ENCODE data around the gene LTO1.

The LTO1 gene

DNA sequence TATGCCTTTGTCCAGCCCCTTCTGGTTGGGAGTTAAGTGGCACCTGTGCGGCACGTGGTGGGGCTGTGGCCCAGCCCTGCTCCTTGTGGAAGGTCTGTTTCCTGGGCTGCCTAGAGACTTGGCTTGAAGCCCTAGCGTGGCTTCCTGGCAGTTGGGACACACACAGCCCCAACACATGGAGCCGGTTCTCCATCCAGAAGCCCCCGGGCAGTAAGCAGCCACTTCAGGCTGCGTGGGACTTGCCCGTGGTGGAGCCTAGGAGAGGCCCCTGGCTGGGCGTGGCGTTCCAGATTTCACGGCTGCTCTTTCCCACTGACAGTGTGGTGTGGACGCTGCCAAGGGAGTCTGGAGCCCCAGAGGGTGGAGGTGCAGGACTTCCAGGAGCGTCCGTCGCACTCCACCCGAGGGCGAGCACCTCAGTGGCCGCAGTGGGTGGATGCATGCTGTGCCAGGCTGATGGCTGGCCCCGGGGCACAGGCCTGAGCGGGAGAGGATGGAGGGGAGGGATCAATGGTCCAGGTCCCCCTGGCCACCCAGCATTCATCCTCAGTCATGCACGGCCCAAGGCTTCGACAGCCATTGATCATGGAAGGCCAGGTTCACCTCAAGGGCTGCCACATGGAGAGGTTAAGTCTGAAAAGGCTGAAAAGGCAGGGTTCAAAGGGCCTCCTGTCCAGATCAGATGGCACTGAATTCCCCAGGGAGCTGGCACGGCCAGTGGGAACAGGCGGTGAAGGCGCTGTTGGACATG lies 24.9 kb downstream of the LTO1 start:
- H3K9me3 Mint-ChIP-seq, result no peaks in the 10 kb centered on the region

DNA sequence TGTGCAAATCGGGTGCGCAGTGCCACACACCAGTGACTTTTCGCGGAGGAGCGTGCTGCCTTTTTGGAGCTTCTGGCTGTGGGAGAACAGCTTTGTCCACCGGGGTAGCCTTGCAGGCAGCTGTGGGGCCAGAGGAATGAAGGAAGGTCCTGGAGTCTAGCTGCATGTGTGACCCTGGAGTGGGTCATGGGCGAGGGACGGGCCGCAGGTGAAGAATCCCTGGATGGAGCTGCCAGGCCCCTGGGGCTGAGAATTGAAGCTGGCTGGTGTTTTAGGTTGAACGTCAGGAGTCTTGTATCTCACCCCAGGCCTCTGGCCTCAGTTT lies 25.6 kb downstream of the LTO1 start:
- H3K27me3 Mint-ChIP-seq, result no peaks in the 10 kb centered on the region
- H3K4me3 Mint-ChIP-seq, result no peak overlapping the region
- no peak for ATAC-seq (replicated peaks; ENCODE audit: extremely low read depth, poor library complexity, severe bottlenecking)
- peaks cover 1% of the 10 kb centered on the region for H3K36me3 Mint-ChIP-seq (ENCODE audit: insufficient read depth)
- no peak overlapping the region for H3K27ac Mint-ChIP-seq (ENCODE audit: low read depth)
- DNase-seq (ENCODE audit: low spot score in 2 of 2), result no peak
- H3K4me1 Mint-ChIP-seq, result no peaks in the 10 kb centered on the region
- no peaks in the 10 kb centered on the region for H3K9me3 Mint-ChIP-seq

More for the DNA sequence above, 24.9 kb downstream of the LTO1 start:
- H3K27ac Mint-ChIP-seq (ENCODE audit: low read depth), result no peak overlapping the region
- no peaks in the 10 kb centered on the region for H3K27me3 Mint-ChIP-seq
- peaks cover 1% of the 10 kb centered on the region for H3K36me3 Mint-ChIP-seq (ENCODE audit: insufficient read depth)
- ATAC-seq (replicated peaks; ENCODE audit: extremely low read depth, poor library complexity, severe bottlenecking) (no peak), DNase-seq (ENCODE audit: low spot score in 2 of 2) (no peak)
- no peaks in the 10 kb centered on the region for H3K4me1 Mint-ChIP-seq
- H3K4me3 Mint-ChIP-seq, result no peak overlapping the region

DNA sequence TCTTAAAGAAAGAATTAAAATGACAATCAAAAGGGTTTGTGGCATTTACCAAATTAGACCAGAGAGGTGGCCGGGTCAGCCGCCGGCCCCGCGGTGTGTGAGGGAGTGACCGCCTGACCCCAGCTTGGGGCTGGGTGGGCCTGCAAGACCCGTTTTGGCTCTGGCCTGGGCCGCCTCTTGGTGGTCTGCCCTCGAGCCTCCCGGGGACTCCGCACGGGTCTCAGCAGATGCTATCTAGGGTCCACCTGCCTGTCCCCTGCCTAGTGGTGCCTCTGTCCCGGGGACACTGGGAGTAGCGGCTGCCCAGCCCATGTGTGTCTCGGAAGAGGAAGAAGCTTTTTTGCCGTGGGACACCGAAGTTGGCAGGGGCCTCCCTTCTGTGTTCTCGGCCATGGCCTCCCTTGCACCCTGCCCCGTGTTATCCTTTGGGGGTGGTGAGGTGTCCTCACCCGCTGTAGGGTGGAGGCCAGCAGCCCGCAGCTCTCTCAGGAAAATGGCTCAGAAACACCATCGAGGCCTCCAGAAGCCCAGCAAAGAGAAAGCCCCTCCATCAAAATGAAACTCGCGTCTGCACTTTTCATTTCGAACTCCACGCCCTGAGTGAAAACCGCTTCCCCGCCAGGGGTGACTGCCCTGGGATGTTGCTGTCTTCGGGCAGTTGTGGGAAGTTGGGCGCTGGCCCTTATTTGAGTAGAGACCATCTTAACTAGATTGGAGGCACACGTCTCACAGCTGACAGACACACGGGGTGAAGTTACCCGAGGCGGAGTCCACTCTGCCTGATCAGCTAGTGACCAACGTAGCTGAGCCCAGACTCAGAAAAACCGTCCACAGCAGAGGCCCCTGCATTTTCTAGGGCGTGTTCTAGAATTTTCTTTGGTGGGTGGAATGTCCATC lies 26.2 kb downstream of the LTO1 start:
- H3K27me3 Mint-ChIP-seq, result no peaks in the 10 kb centered on the region
- H3K4me1 Mint-ChIP-seq, result no peaks in the 10 kb centered on the region
- DNase-seq (ENCODE audit: low spot score in 2 of 2) (no peak), ATAC-seq (replicated peaks; ENCODE audit: extremely low read depth, poor library complexity, severe bottlenecking) (no peak)
- no peaks in the 10 kb centered on the region for H3K9me3 Mint-ChIP-seq
- H3K36me3 Mint-ChIP-seq (ENCODE audit: insufficient read depth), result peaks cover 4% of the 10 kb centered on the region
- H3K27ac Mint-ChIP-seq (ENCODE audit: low read depth), result no peak overlapping the region
- H3K4me3 Mint-ChIP-seq, result no peak overlapping the region

DNA sequence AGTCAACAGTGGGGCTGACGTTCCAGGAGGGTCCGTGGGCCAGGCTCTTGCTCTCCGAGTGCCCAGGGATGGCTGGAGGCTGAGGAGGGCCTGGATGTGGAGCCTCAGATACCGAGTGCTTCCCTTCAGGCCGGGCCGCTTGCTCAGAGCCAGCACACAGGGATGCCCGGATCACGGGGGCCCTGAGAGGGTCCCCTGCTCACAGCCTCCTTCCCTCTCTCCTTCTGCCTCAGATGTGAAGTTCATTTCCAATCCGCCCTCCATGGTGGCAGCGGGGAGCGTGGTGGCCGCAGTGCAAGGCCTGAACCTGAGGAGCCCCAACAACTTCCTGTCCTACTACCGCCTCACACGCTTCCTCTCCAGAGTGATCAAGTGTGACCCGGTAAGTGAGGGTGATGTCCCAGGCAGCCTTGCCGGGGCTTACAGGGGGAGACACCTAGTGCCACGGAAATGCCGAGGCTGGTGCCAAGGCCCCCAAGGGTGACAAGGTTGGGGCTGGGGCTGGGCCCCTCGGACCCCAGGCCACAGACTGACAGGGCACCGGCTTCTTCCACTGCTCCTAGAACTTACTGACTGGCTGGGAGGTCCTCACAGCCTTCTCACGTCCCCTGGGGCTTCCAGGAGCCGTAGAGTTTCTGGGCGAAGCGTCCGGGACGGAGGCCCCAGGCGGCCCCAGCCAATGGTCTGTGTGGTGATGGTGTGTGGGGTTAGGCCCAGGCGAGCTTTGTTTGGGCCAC lies 27.2 kb downstream of the LTO1 start:
- Mint-ChIP-seq H3K27ac (ENCODE audit: low read depth) (no peak overlapping the region), H3K4me1 (no peaks in the 10 kb centered on the region), H3K27me3 (no peaks in the 10 kb centered on the region), H3K36me3 (ENCODE audit: insufficient read depth) (peaks cover 5% of the 10 kb centered on the region), H3K9me3 (no peaks in the 10 kb centered on the region), H3K4me3 (no peak overlapping the region)
- no peak for DNase-seq (ENCODE audit: low spot score in 2 of 2)
- ATAC-seq (replicated peaks; ENCODE audit: extremely low read depth, poor library complexity, severe bottlenecking), result no peak

DNA sequence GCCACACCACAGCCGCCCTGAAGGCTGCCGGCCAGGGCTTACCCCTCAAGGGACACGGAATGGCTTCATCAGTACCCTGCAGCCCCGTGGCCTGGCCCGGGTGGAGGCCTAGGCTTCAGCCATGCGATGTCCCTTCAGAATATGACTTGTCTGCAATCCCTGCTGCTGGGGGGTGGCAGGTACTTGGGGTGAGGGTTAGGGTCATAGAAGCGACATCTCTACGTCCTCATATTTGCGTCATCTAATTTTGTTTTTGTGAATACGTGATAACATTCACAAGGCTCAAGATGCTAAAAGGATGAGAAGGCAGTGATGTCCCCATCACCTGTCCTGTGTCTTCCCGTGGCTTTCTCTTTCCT lies 27.8 kb downstream of the LTO1 start:
- Mint-ChIP-seq H3K27ac (ENCODE audit: low read depth) (no peak overlapping the region), H3K9me3 (no peaks in the 10 kb centered on the region), H3K27me3 (no peaks in the 10 kb centered on the region), H3K4me1 (no peaks in the 10 kb centered on the region), H3K4me3 (no peak overlapping the region), H3K36me3 (ENCODE audit: insufficient read depth) (peaks cover 5% of the 10 kb centered on the region)
- no peak for DNase-seq (ENCODE audit: low spot score in 2 of 2)
- no peak for ATAC-seq (replicated peaks; ENCODE audit: extremely low read depth, poor library complexity, severe bottlenecking)

DNA sequence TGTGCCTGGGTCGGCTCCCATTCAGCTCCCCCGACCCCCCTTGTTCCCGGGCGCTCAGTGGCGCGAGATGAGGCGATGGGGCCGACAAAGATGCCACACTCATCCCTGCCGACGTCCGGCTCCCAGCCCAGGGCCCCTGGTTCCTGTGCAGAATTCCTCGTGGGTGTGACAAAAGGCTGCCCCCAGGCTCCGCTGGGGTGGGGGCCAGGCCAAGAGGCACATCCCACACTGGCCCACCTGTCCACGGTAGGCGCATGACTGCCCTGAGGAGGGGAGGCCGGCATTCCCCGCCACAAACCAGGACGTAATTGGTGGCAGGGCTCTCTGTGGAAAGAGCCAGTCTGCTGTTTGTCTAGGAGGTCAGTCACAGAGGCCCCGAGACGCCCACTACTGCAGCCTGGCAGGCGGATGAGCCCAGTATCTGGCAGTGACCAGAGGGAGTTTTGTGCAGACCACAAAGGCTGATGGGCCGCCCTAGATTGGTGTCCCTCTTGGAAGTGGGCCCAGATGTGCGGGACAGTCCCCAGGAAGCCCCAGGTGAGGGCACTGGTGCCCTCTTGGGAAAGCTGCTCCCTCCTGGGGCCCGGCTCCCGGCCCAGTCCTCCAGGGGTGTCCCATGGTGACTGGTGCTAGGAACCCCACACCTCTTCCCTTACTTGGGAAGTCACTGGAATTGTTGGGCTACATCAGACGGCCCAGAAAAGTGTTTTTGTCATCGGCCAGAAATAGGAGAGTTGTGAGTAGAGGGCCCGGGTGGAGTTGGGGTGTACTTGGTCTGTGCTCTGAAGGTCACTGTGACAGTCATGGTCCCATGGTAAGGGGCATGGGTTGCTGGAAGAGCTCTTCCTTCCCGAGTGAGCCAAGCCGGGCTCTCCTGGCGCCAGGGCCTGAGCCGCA lies 28.4 kb downstream of the LTO1 start:
- Mint-ChIP-seq H3K27me3 (no peaks in the 10 kb centered on the region), H3K4me3 (no peak overlapping the region), H3K27ac (ENCODE audit: low read depth) (no peak overlapping the region), H3K4me1 (no peaks in the 10 kb centered on the region), H3K36me3 (ENCODE audit: insufficient read depth) (peaks cover 5% of the 10 kb centered on the region), H3K9me3 (no peaks in the 10 kb centered on the region)
- ATAC-seq (replicated peaks; ENCODE audit: extremely low read depth, poor library complexity, severe bottlenecking) (no peak), DNase-seq (ENCODE audit: low spot score in 2 of 2) (no peak)

DNA sequence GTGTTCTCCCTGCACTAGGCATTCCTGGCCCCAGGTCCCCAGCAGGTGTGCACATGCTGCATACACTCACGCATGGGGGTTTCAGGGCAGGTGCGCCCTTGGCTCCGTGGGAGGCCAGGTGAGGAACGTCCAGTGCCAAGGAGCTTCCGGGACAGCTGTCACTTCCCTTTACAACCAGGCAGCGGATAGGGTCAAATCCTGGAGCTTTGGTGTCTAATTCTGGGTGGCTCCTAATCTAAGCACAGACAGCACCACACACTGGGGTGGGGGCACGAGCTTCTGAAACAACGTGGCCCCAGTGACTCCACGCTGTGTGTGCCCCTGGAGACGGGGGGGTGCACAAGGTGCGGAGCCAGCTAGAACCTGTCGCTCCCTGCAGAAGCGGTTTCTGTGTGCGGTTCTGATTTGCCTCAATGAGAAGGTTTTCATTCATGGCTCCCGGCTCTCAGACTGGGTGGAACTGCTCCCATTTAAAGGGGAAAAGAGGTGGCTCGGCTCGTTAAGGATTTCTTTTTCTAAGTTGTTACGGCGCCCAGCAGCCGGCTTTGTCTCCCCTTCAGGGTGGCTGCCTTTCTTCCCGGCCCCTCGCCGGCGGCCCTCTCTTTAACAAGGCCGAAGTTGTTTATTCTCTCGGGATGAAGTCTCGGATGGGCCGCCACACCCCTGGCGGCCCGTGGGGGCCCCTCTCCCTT lies 29.2 kb downstream of the LTO1 start:
- no peak for ATAC-seq (replicated peaks; ENCODE audit: extremely low read depth, poor library complexity, severe bottlenecking)
- Mint-ChIP-seq H3K36me3 (ENCODE audit: insufficient read depth) (peaks cover 5% of the 10 kb centered on the region), H3K4me3 (no peak overlapping the region), H3K4me1 (peaks cover 5% of the 10 kb centered on the region), H3K9me3 (no peaks in the 10 kb centered on the region), H3K27ac (ENCODE audit: low read depth) (no peak overlapping the region), H3K27me3 (peaks cover 8% of the 10 kb centered on the region)
- no peak for DNase-seq (ENCODE audit: low spot score in 2 of 2)

DNA sequence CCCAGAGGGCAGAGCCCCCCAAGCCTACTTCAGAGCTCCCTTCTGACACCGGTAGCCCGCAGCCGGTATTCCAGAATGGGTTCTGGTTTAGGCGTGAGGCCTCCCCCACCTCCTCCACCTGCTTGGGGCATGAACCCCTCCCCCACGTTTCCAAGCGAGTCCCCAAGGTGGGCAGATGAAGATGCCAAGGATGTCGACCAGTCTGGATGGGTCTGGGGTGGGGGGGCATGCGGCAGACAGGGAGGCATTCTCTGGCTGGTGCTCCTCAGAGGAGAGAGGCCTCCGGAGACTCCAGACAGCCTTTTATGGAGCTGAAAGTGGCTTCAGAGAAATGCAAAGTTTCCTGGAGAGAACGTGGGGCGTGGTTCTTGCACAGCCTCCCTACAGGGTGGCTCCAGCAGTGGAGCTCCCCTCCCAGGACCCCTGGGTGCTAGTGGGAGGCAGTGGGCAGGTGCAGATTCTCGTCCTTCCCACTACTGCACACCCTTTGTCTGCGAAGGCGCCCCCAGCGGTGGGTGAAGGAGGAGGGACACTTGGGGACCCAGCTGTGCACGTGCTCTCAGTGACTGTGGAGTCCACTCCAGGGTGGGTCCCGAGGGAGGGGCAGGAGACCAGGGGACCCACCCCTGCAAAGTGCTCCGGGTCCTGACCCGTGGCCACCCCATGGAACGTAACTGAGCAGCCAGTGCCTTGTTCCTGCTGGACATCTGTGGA lies 30.0 kb downstream of the LTO1 start:
- Mint-ChIP-seq H3K36me3 (ENCODE audit: insufficient read depth) (peaks cover 7% of the 10 kb centered on the region), H3K9me3 (no peaks in the 10 kb centered on the region), H3K4me3 (no peak overlapping the region), H3K27me3 (peaks cover 16% of the 10 kb centered on the region), H3K27ac (ENCODE audit: low read depth) (no peak overlapping the region), H3K4me1 (peaks cover 14% of the 10 kb centered on the region)
- DNase-seq (ENCODE audit: low spot score in 2 of 2) (no peak), ATAC-seq (replicated peaks; ENCODE audit: extremely low read depth, poor library complexity, severe bottlenecking) (no peak)

DNA sequence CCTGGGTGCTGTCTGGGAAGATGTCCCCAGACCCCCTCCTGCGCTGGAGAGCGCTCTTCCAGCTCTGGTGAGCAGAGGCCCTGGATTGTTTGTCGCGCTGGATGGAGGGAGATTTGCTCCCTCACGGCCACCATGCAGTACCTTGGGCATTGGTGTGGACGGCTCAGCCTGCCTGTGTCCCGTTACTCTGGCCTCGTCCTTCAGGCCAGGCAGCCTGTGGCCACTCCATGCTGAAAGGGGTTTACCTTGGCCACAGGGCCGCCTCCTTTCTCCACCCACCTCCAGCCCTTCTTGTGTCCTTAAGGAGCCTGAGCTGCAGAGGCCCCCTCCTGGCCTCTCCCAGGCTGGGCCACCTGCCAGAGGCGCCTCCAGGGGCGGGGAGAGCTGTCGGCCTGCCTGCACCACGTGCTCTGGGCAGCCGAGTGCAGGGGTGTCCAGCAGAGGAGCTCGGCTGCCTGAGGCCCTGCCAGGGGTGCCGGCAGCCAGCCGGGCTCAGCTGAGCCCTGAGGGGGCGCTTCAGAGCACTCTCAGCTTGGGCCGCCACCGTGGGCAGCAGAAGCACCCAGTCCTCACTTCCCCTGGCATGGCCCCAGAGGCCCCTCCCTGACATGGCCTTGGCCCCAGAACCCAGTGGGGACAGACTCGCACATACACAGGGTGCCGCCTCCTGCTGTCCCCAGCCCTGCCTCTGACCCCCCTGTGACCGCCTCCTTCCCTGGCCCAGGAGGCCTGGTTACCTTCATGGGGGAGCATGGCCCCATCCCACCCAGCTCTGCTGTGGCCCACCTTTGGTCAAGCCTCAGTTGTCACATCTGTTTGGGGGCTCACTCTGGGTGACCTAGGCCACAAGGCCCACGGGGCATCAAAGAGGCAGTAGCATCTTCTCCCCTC lies 30.8 kb downstream of the LTO1 start:
- Mint-ChIP-seq H3K9me3 (no peaks in the 10 kb centered on the region), H3K27ac (ENCODE audit: low read depth) (no peak overlapping the region), H3K27me3 (peaks cover 24% of the 10 kb centered on the region), H3K36me3 (ENCODE audit: insufficient read depth) (peaks cover 7% of the 10 kb centered on the region), H3K4me1 (peaks cover 15% of the 10 kb centered on the region), H3K4me3 (peak overlapping the region; percentile 86)
- ATAC-seq (replicated peaks; ENCODE audit: extremely low read depth, poor library complexity, severe bottlenecking) (no peak), DNase-seq (ENCODE audit: low spot score in 2 of 2) (no peak)

DNA sequence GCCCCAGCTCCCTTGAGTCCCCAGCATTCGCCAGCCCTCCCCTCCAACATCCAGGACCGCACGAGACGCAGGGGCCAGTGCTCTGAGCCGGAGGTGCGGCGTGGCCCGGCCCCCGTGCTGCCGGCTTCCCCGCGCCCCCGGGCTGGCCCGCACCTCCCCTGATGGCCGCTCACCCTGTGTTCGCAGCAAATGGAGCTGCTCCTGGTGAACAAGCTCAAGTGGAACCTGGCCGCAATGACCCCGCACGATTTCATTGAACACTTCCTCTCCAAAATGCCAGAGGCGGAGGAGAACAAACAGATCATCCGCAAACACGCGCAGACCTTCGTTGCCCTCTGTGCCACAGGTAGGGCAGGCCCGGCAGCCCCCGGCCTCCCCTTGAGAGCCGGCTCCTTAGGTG lies 31.5 kb downstream of the LTO1 start:
- Mint-ChIP-seq H3K9me3 (no peaks in the 10 kb centered on the region), H3K27ac (ENCODE audit: low read depth) (no peak overlapping the region), H3K4me1 (peaks cover 15% of the 10 kb centered on the region), H3K36me3 (ENCODE audit: insufficient read depth) (peaks cover 7% of the 10 kb centered on the region), H3K27me3 (peaks cover 31% of the 10 kb centered on the region), H3K4me3 (peak overlapping the region; percentile 86)
- ATAC-seq (replicated peaks; ENCODE audit: extremely low read depth, poor library complexity, severe bottlenecking) (no peak), DNase-seq (ENCODE audit: low spot score in 2 of 2) (no peak)
